HG02973 (cell line): ENCODE data around the gene EXOSC5.
"Not testable (repeated sequence)": the region's sequence is repeated elsewhere in the genome, so short reads cannot be mapped to it uniquely, and the experiment has no call there.

Source experiments
- ATAC-seq: cut with Tn5 transposase; IDR thresholded peaks from one replicate; pipeline ENCODE4 v1.9.1; 2021; ENCODE audit warnings: moderate library complexity; ENCODE audit not compliant: unreplicated experiment

The EXOSC5 gene

DNA sequence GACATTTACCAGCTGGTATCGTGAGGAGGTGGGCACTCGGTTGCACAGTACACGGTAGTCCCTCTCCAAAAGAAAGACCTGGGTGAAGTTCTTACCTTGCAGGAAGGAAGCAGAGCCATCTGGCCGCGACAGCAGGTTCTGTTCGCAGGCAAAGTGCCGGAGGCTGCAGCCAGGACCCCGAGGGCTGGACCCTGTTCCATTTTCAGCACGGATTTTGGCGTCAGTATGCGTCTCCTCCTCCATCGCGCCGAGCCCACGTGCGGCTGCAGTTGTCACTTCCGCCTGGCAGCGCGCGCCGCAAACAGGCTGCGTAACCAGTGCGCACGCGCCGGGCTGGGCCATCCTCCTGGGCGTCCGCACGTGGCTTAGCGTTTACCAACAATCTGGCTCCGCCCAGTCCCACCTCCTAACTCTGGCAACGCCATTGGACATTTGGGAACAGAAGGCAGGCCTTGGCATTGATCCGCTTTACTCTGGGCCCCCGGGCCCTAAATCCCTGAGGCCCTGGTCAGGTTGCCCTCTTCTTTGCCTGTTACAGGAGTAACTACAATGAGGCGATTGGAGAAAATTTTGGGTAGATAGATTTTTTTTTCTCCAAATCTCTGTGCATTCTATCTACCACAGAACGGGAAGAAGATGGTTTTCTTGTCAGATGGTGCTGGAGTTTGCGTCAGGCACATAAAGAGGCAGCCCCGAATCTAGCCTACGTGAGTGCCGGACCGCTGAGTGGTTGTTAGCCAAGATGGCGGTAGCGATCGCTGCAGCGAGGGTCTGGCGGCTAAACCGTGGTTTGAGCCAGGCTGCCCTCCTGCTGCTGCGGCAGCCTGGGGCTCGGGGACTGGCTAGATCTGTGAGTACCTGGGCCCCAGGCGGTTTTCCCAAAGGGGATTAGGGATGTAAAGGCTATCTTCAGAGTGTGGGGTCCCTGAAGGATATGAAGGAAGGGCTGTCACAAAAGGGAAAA lies at the start of gene EXOSC5, which contains the start of gene BCKDHA:
Gene EXOSC5 (minus strand): TSS at position 274 of the 964 bp plus-strand sequence. CDS start 31 bp downstream, at position 243.
Gene BCKDHA (plus strand): TSS at position 733 of the 964 bp plus-strand sequence. CDS start 10 bp downstream, at position 743.
- peak; percentile 81 for ATAC-seq

DNA sequence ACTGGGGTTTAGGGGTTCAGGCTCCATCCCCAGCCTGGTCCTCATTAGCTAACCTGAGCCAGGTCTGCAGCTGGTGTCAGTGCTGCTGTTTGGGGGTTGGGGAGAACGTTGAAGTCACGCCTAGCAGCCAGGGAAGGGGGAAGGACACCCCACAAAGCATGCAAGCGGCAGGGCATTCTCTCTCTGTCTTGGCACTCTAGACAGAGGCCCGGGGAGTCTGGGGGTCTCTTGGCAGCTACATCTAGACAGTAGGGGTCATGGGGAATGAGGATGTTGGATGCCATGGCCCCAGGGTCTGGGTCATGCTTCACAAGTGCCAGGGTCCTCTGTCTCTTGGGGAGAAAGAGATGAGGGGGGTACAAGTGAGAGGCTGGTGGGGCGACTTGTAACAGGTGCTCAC lies 48.4 kb upstream of the EXOSC5 start:
- ATAC-seq, result no peak

DNA sequence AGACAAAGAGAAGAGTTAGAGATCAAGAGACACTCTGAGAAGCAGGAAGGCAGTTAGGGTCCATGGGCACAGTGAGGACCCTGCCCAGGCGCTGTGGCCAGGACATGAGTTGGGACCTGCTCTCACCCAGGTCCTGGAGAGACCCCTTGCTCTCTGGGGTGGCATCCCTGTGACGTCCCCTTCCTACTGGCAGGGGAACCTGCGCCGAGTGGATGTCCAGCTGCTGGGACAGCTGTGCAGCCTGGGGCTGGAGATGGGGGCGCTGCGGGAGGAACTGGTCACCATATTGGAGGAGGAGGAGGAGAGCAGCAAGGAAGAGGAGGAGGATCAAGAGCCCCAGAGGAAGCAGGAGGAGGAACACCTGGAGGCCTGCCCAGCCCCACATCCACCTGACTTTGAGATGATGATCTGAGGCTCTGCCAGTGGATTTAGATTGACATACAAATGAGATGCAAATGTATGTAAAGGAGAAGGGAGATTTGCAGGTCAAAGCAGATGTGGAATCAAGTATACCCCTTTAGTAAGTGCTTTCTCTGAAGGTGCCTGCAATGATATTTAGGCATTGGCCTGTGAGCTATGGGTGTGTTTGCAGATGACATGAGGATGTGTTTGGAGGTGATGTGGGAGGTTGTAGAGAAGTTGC lies 46.8 kb upstream of the EXOSC5 start:
- ATAC-seq, result no peak

DNA sequence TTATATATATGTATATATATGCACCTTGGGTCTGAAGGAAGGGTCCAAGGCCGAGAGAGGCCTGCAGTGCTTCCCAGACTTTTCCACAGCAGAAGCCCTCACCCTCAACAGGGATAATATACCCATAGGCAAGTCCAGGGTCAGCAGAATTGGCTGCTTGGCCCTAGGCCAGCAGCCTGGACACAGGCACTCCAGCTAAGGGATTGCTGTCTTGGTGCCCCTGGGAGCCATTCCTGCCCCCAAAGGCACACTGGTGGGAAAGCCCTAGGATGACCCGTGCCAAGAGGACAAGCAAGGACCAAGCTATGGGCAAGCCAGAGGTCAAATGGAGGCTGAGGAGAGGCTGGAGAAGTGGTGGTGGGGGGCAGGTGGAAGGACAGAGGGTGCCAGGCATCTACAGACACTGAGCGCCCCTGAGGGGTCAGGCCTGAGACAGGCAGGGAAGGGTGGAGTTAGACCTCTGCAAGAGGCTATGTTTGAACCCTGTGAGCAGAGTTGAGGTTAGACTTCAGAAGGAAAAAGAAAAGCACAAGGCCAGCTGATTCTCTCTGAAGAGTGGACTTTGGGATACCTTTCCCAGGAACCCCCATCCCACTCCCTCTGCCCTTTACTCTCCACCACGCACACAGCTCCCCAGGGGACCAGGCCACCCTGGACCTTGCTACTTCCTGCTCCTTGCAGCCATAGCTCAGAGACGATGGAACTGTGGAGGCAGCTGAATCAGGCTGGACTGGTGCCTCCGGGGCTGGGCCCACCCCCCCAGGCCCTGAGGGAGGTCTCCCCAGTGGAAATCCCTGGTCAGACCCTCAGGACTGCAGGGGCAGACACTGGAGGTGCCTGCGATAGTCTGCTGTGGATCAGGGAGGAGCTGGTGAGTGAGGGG lies 45.6 kb upstream of the EXOSC5 start, which contains the start of gene ERICH4:
Gene ERICH4 (plus strand): TSS at position 684 of the 883 bp plus-strand sequence. CDS start 14 bp downstream, at position 698.
- no peak for ATAC-seq

DNA sequence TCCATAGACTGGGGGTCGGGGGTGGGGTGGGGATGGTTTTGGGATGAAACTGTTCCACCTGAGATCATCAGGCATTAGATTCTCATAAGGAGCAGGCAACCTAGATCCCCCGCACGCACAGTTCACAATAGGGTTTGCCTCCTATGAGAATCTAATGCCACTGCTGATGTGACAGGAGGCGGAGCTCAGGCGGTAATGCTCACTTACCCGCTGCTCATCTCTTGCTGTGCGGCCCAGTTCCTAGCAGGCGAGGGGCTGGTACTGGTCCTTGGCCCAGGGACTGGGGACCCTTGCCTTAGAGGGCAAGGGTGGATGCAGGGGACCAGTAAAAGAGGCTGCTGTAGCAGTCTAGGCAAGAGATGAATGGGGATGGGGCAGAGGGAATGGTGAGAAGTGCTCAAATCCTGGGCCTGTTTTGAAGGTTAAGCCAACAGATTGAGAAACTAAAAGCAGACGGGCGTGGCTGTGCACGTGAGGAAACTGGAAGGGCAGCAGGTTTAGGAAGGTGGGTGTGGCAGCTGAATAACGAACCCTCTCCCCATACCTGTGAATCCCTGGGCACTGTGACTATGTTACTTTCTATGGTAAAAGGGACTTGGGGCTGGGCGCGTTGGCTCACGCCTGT lies 44.3 kb upstream of the EXOSC5 start:
- ATAC-seq, result no peak

DNA sequence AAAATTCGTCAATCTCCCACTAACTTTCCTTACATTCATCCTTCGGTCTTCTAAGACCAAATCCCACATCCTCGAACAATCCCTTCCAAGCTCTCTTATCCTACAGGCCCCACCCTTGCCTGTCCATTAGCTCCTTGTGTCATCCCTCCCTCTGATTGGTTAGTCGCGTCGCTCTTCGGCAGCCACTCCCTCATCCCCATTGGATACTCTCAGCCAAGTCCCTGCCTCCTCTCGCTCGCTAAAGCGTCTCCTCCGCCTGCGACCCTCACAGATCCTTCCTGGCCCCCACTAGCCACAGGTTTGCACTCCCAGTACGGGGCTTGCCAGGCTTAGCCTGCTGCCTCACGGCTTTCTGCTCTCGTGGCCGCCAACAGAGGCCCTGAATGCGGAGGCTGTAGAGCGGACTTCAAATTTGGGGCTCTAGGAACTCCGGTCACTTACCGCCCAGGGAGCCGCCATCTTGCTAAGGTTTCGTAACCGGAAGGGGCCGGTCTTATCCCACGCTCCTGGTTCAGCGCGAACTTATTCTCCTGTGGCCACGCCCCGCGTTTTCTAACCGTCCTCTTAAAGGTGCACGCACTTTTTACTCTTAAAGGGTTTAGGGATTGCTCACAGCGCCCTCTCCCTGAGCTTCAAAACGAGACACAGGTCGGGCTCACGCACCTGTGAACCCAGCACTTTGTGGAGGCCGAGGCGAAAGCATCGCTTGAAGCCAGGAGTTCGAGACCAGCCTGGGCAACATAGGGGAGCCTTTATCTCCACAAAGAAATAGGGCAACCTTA lies 42.5 kb upstream of the EXOSC5 start, which contains the start of gene DMAC2:
Gene DMAC2 (minus strand): TSS at position 472 of the 782 bp plus-strand sequence. CDS start 13 bp downstream, at position 459.
- peak; percentile 79 for ATAC-seq

DNA sequence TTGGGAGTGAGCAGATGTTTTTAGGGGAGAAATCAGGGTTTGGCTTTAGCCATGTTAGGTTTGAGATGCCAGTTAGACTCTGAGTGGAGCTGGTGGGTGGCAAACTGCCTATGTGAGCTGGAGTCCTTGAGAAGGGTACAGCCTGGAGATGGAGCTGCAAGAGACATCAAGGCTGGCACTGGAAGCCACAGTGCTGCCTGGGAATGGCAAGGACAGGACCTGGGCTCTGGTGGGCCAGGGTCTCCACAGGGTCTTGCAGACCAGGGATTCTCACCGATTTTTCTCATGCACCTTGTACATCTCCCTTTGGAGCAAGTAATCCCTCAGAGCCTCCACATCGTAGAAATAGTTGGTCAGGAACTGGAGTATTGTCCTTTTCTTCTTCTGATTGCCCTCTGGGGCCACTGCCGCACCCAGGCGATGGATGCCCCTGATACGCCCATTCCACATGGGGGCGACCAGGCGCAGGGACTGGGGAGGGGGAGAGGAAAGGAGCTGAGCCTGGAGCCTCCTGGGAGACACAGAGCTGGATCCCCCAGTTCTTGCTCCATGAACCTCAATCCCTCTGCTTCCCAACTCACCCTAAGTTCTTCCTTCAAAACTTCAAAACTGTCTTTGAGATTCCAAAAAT lies 40.9 kb upstream of the EXOSC5 start:
- ATAC-seq, result no peak

DNA sequence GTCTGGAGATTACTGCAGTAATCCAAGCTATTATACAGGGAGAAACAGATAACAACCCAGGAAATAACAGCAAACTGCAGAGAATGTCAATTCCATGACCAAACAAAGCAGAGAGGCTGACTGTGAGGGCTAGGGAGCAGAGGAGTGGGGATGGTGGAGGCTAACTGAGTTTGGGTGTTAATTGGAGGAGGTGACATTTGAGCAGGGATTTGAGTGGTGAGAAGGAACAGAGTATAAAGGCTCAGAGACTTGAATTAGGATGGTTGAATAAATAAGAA lies 39.5 kb upstream of the EXOSC5 start:
- ATAC-seq, result no peak

DNA sequence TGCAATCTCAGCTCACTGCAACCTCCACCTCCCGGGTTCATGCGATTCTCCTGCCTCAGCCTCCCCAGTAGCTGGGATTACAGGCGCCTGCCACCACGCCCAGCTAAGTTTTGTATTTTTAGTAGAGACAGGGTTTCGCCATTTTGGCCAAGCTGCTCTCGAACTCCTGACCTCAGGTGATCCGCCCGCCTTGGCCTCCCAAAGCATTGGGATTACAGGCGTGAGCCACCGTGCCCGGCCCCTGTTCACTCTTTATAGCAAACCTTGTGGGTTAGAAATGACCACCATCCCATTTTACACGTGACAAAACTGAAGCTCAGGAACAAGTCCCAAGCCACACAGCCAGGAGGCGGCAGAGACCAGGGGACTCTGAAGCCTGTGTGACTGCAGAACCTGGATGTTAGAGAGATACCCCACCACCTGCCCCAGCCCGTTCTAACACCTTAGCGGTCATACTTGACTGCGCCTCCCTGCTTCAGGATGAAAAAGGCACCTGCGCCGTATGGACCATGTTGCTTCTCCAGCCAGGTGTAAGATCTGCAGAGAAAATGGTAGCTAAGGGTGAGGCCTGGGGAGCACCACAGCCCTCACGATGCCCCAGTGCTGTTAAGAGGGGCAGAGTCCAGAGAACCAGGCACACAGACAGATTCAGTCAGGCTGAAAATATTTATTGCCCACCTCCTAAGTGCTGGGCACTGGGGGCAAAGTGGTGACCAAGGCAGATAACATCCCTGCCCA lies 38.9 kb upstream of the EXOSC5 start:
- ATAC-seq, result no peak

DNA sequence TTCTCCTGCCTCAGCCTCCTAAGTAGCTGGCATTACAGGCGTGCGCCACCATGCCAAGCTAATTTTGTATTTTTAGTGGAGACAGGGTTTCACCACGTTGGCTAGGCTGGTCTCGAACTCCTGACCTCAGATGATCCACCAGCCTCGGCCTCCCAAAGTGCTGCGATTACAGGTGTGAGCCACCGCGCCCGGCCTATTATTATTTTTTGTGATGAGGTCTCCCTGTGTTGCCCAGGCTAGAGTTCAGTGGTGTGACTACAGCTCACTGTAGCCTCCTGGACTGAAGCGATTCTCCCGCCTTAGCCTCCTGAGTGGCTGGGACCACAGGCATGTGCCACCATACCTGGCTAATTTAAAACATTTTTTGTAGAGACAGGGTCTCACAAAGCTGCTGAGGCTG lies 38.2 kb upstream of the EXOSC5 start:
- not testable (repeated sequence) for ATAC-seq

DNA sequence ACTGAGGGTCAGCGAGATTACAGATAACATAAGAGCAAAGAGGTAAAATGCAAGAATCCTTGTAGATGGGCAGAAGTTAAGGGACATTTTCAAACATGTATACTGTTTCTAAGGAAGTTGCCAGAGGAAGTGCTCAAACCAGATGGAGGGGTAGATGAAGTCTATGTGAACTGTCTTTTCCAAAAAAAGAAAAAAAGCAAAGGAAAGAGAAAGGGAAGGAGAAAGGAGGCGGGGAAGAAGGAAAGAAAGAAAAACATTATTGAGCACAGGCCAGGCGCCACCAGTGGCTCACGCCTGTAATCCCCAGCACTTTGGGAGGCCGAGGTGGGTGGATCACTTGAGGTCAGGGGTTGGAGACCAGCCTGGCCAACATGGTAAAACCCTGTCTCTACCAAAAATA lies 37.3 kb upstream of the EXOSC5 start:
- ATAC-seq, result no peak

DNA sequence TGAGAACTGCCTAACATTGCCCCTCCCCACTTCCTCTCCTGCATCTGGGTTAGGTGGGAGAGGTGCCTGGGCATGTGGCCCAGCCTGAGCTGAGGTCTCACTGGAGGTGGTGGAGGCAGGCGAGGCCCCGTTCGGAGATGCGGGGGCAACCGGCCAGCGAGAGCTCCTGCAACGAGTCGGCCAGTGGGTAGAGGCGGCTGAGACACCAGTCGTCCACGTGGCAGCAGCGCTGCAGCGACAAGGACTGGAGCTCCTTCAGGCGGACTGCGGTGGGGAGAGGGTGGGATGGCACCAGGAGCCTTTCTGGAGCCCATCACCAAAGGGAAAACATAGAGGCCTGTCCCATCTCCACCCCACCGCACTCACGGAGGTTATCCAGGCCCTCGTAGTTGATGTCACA lies 36.0 kb upstream of the EXOSC5 start:
- ATAC-seq, result no peak

DNA sequence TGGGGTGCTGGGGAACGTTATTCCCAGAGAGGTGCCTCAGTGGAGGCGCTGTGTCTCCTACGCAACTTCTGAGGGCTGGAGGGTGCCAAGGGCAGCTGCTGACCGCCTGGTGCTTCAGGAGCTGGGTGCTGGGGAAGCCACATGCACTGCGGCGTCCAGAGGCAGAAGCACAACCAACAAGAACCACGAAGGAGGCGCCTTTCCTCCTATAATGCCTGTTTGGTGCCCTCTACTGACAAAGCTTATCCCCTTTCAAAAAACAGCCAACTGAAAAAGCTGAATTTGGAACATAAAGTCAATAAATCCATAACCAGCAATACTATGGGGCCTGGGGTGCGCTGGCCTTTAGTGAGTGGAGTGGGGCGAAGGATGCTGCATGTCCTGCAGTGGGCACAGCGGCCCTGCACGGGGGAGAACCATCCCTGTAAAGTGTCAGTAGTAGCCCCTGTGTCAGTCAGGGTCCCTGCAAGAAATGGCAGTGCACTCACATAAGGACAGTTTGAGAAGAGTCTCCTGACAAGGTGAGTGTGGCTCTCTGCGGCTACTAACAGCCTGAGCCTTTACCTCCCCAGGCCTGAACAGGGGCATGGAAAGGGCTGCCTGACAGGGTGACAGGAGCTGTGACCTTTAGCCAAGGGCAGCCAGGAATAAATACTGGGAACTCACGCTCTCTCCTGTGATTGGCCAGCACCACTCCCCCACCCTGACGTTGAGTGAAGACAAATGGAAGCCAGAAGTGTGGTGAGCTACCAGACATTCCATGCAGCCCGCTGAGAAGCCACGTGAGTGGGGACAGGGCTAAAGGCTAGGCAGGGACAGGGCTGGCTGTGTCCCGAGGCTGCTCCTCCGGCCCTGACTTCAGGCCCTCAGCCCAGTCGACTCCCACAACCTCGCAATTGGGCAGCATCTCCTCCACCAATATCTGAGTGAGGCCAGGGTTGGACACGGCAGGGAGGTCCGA lies 34.5 kb upstream of the EXOSC5 start:
- no peak for ATAC-seq

DNA sequence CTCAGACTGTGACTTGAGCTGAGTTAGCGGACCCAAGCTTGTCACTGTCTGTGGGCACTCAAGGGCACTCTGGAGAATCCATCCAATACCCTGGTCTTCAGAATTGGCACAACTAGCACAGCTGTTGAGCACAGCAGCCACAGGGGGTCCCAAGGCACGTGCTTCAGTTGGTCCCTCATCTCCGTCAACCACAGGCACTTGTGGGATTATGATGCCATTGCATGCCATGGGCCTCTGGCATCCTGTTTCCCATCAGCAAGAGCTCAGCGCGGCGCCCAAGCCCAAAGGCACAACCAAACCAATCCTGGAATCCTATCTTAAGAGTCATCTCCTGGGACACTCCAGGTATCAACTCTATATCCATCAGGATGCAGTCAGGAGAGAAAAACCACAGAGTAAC lies 33.8 kb upstream of the EXOSC5 start:
- no peak for ATAC-seq

DNA sequence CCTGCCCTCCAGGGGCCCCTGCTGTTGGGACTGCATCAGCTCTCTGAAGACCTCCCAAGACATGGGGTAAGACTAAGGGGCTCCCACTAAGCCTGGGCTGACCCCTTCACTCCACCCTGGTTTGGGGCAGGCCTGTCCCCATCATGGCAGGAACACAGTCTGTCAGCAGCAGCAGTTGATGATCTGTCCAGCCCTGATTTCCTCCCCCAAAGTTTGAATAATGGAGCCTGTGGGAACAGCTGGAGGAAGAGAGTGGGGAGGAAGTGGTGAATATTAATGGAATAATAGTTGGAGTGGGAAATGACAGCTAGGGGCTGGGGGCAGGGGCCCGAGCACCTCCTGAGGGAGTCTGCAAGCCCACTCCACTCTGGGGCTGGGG lies 31.3 kb upstream of the EXOSC5 start:
- ATAC-seq, result no peak

DNA sequence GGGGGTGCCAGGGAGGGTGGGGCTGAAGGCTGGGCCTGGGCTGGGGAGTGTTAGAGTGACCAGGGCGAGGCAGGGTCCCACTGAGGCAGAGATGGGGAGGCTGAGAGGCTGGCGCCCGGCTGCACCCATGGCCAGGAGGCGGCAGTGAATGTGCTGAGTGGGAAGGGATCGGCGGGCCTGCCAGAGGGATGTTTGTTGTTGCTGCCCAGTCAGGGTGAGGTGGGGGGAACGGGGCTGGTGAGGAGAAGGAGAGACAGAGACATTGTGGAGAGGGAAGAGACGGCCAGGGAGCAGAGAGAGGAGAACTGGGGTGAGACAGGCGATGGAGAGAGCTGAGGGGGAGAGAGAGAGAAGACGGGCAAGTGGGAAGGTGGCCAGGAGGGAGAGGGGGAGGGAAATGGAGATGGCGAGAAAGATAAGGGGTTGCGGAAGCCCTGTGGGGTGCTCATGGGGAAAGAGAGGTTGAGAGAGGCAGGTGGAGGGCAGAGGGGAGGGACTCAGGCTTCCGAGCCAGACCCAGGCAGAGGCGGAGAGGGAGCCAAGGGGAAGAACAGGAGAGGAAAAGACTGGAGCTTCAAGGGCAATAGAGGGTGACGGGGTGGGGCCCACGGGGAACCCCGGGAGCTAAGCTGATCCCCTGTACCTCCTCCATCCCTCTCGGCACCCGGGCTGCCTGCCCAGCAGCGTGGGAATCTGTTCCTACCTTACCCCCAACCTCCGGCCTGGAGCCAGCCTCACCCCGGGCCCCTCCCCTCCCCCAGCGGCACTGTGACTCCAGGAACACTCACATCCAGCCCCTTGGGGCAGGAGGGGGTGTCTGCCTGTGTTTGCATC lies 30.7 kb upstream of the EXOSC5 start:
- ATAC-seq, result no peak
